LNCAP (cell line): ENCODE data around the gene GTF2H4.

ENCODE experiments used
- CTCF ChIP-seq: fragments of 450-650 bp; IDR thresholded peaks from 2 replicates; pipeline ENCODE4 v1.5.1; 2017; ENCODE audit warnings: mild to moderate bottlenecking

GTF2H4 gene

GRCh38 chr6:30907758-30908591 lies at the start of gene GTF2H4:
Gene GTF2H4, plus strand, starts transcription at chr6:30908207.
- TF ChIP-seq CTCF, result no peak

GRCh38 chr6:30861257-30862048 lies 46.6 kb upstream of the GTF2H4 start:
- TF ChIP-seq CTCF, result no peak

GRCh38 chr6:30862156-30862875 lies 45.7 kb upstream of the GTF2H4 start:
- TF ChIP-seq CTCF, result no peak

- TF ChIP-seq CTCF, result no peak
Observed at GRCh38 chr6:30864325-30864724, 43.7 kb upstream of the GTF2H4 start.

- no peak for TF ChIP-seq CTCF
Observed at GRCh38 chr6:30870546-30870945, 37.5 kb upstream of the GTF2H4 start.

- TF ChIP-seq CTCF, result no peak
Observed at GRCh38 chr6:30871592-30872183, 36.3 kb upstream of the GTF2H4 start.

GRCh38 chr6:30873137-30873640 lies 34.8 kb upstream of the GTF2H4 start:
- no peak for TF ChIP-seq CTCF
